HG03460 (cell line): Measurements from ENCODE around the gene FAM50B.

Experiments
- ATAC-seq: cut with Tn5 transposase; IDR thresholded peaks from one replicate; pipeline ENCODE4 v1.9.1; 2021; ENCODE audit not compliant: unreplicated experiment

FAM50B gene

GRCh38 chr6:3848925-3849605, at the start of gene FAM50B:
FAM50B (plus strand) TSS chr6:3849373; CDS start chr6:3849812, 439 bp downstream.
- peak; percentile 98 for ATAC-seq

GRCh38 chr6:3799719-3800118, 49.5 kb upstream of the FAM50B start:
- no peak for ATAC-seq

GRCh38 chr6:3800850-3801591, 48.2 kb upstream of the FAM50B start:
- ATAC-seq = no peak

- no peak for ATAC-seq
Measured at GRCh38 chr6:3801960-3802359, 47.2 kb upstream of the FAM50B start.

GRCh38 chr6:3803627-3804468, 45.3 kb upstream of the FAM50B start:
- ATAC-seq = no peak

- ATAC-seq = no peak
Measured at GRCh38 chr6:3804964-3805363, 44.2 kb upstream of the FAM50B start.

GRCh38 chr6:3805448-3806123, 43.6 kb upstream of the FAM50B start:
- ATAC-seq = no peak

GRCh38 chr6:3806169-3806922, 42.8 kb upstream of the FAM50B start:
- ATAC-seq = no peak

GRCh38 chr6:3808199-3808598, 41.0 kb upstream of the FAM50B start:
- ATAC-seq = no peak

- no peak for ATAC-seq
Measured at GRCh38 chr6:3808759-3809514, 40.2 kb upstream of the FAM50B start.

GRCh38 chr6:3809515-3809891, 39.7 kb upstream of the FAM50B start:
- no peak for ATAC-seq

- no peak for ATAC-seq
Measured at GRCh38 chr6:3809982-3810381, 39.2 kb upstream of the FAM50B start.

- no peak for ATAC-seq
Measured at GRCh38 chr6:3811191-3811590, 38.0 kb upstream of the FAM50B start.

GRCh38 chr6:3812596-3812995, 36.6 kb upstream of the FAM50B start:
- no peak for ATAC-seq

- peak; percentile 77 for ATAC-seq
Measured at GRCh38 chr6:3813150-3813780, 35.9 kb upstream of the FAM50B start.

GRCh38 chr6:3813918-3814317, 35.3 kb upstream of the FAM50B start:
- ATAC-seq = no peak

- ATAC-seq = no peak
Measured at GRCh38 chr6:3814539-3814938, 34.6 kb upstream of the FAM50B start.

GRCh38 chr6:3816251-3816650, 32.9 kb upstream of the FAM50B start:
- ATAC-seq = no peak
